Body of pancreas (tissue), 4 donors: ENCODE results near the gene ADAT1. TPM values are rescaled to one million over a fixed set of nuclear protein-coding genes. Genes with fewer than 3 reads are reported as not detected.

Experiments
- ATAC-seq: fragments of 150-250 bp; one replicate; pipeline ENCODE4 v1.9.1; 2016
- DNase-seq, 4 donors: peaks; one replicate each; pipeline ENCODE4 v3.0.0-alpha.2; 2019
- H3K27ac ChIP-seq, 4 donors: fragments of 200-600 bp; sonication (generic); 1 replicate in 3 of 4; 2 replicates in 1 of 4; pipeline versions ENCODE4 v1.5.1 to v1.6.1; 2016 to 2019; ENCODE audit warnings: mild to moderate bottlenecking in 1 of 4, mixed read lengths in 1 of 4, moderate library complexity in 1 of 4
- H3K27me3 ChIP-seq, 2 donors: fragments of 200-600 bp; sonication (generic); one replicate each; pipeline ENCODE4 v1.6.0; 2016; ENCODE audit warnings: mild to moderate bottlenecking in 1 of 2
- H3K36me3 ChIP-seq, 2 donors: fragments of 200-600 bp; sonication (generic); replicated peaks in 1 of 2; 2 replicates each; pipeline ENCODE4 v1.5.1; 2016; ENCODE audit warnings: low read depth in 2 of 2; ENCODE audit not compliant: insufficient read depth in 1 of 2
- H3K4me1 ChIP-seq: fragments of 200-600 bp; sonication (generic); one replicate; pipeline ENCODE4 v1.6.0; 2016
- H3K4me3 ChIP-seq, 2 donors: fragments of 200-600 bp; sonication (generic); 1 replicate in 1 of 2; 2 replicates in 1 of 2; pipeline ENCODE4 v1.5.1; 2016 to 2019
- H3K9me3 ChIP-seq, 3 donors: fragments of 200-600 bp; sonication (generic); 1 replicate in 2 of 3; 2 replicates in 1 of 3; pipeline ENCODE4 v1.5.1; 2016
- CTCF ChIP-seq, 7 experiments: fragments of 450-650 bp in 4 of 7; fragments of 200-600 bp in 3 of 7; sonication (generic) in 3 of 7; IDR thresholded peaks; one replicate each; pipeline ENCODE4 v1.5.1; 2016 to 2019; ENCODE audit warnings: antibody characterized with exemption in 7 of 7
- POLR2A ChIP-seq, 3 donors: fragments of 450-650 bp; IDR thresholded peaks; one replicate each; pipeline ENCODE4 v1.6.1; 2016; ENCODE audit warnings: antibody characterized with exemption in 3 of 3, mild to moderate bottlenecking in 2 of 3
- WGBS, 2 donors: methylation state at CpG; one replicate each; pipeline ENCODE4 v1.1.5; 2017; 5-methylcytosine and 5-hydroxymethylcytosine counted together
- intact Hi-C: fragments of 100-400 bp; cut with DNase I; formaldehyde crosslinking; loops from one replicate; pipeline ENCODE4 v1.15.1; 2023
- total RNA-seq, 2 donors: library from RNA; depleted of rRNA; stranded (reverse); fragments of >200 nt; gene quantifications; one replicate each; pipeline ENCODE4 v1.1.0, GENCODE V29; 2016

The ADAT1 gene
- total RNA-seq, 2 donors from 2014 or later = 12.9 to 14.8 TPM

- TF ChIP-seq CTCF (IDR thresholded peaks at IDR 0.05) = no peak
- no peak for TF ChIP-seq POLR2A (IDR thresholded peaks at IDR 0.05)
- Histone ChIP-seq H3K9me3 (no peaks in the 10 kb centered on the region), H3K36me3 (peaks cover 0 to 13% of the 10 kb centered on the region in 2 donors), H3K4me1 (no peaks in the 10 kb centered on the region), H3K27ac (no peak overlapping the region), H3K4me3 (no peak overlapping the region), H3K27me3 (no peaks in the 10 kb centered on the region)
- no peak for DNase-seq
- intact Hi-C loops = no loop called here
- ATAC-seq = no peak
- 66 to 78% methylated on average over 3 of the region's 3 CpGs for WGBS, 2 donors
Observed at GRCh38 chr16:75575958-75576357, 47.1 kb downstream of the ADAT1 start.

- DNase-seq = no peak
- intact Hi-C loops = loop anchor here (5.0 kb wide), 1 partner anchor 43 kb away; no protein-coding TSS in a partner anchor
- Histone ChIP-seq H3K36me3 (peaks cover 0 to 13% of the 10 kb centered on the region in 2 donors), H3K9me3 (no peaks in the 10 kb centered on the region), H3K4me1 (peaks cover 4% of the 10 kb centered on the region), H3K27ac (no peak overlapping the region), H3K27me3 (no peaks in the 10 kb centered on the region), H3K4me3 (no peak overlapping the region)
- 86 to 90% methylated on average over 5 of the region's 5 CpGs for WGBS, 2 donors
- TF ChIP-seq POLR2A (IDR thresholded peaks at IDR 0.05) (no peak), CTCF (IDR thresholded peaks at IDR 0.05) (no peak)
- ATAC-seq = no peak
Observed at GRCh38 chr16:75573955-75574354, 49.1 kb downstream of the ADAT1 start.

GRCh38 chr16:75572864-75573542 is 50.1 kb downstream of the ADAT1 start:
- Histone ChIP-seq H3K9me3 (no peaks in the 10 kb centered on the region), H3K27me3 (no peaks in the 10 kb centered on the region), H3K36me3 (peaks cover 0 to 11% of the 10 kb centered on the region in 2 donors), H3K27ac (no peak overlapping the region), H3K4me3 (no peak overlapping the region), H3K4me1 (peaks cover 10% of the 10 kb centered on the region)
- no peak for TF ChIP-seq CTCF (IDR thresholded peaks at IDR 0.05)
- TF ChIP-seq POLR2A (IDR thresholded peaks at IDR 0.05) = no peak
- ATAC-seq (no peak), DNase-seq (no peak)
- intact Hi-C loops = loop anchor here (5.0 kb wide), 1 partner anchor 44 kb away; no protein-coding TSS in a partner anchor
- WGBS, 2 donors = 74 to 79% methylated on average over 3 of the region's 3 CpGs

- intact Hi-C loops = loop anchor here (5.0 kb wide), 1 partner anchor 47 kb away; no protein-coding TSS in a partner anchor
- no peaks in the 10 kb centered on the region for H3K9me3 ChIP-seq
- H3K4me3 ChIP-seq = no peak overlapping the region
- peak overlapping the region in 1 of 4 donors; percentile 28 for H3K27ac ChIP-seq
- H3K36me3 ChIP-seq = peaks cover 0 to 3% of the 10 kb centered on the region in 2 donors
- ATAC-seq (no peak), DNase-seq (no peak)
- peaks cover 26% of the 10 kb centered on the region for H3K4me1 ChIP-seq
- H3K27me3 ChIP-seq = no peaks in the 10 kb centered on the region
- WGBS, 2 donors = 52 to 55% methylated on average over 5 of the region's 5 CpGs
- no peak for TF ChIP-seq CTCF (IDR thresholded peaks at IDR 0.05)
- TF ChIP-seq POLR2A (IDR thresholded peaks at IDR 0.05) = no peak
Observed at GRCh38 chr16:75570396-75571065, 52.5 kb downstream of the ADAT1 start.
